Right renal pelvis (tissue), 4 donors: ENCODE data around the gene DMP1. TPM values are rescaled to one million over a fixed set of nuclear protein-coding genes. Genes with fewer than 3 reads are reported as not detected.
A peak's percentile ranks its signal among the peaks of the same experiment; 100 is the strongest.
"Not testable (repeated sequence)": the region's sequence is repeated elsewhere in the genome, so short reads cannot be mapped to it uniquely, and the experiment has no call there.

ENCODE experiments used
- DNase-seq, 4 donors: peaks; one replicate each; pipeline ENCODE4 v3.0.0-alpha.2; 2013; ENCODE audit warnings: low read depth in 4 of 4, low spot score in 3 of 4, missing footprints in 1 of 4
- polyA plus RNA-seq, 4 donors: library from polyadenylated mRNA; unstranded; fragments of 120-200 nt; gene quantifications; one replicate each; pipeline ENCODE4 v1.2.1, GENCODE V29; 2013; ENCODE audit not compliant: insufficient read length in 4 of 4

DMP1 gene
- polyA plus RNA-seq, 4 donors, result 0.01 TPM; not detected in 3

- DNase-seq, result peak in 3 of 4 donors; percentile 20 to 28 (median 23)
Observed at GRCh38 chr4:87679449-87680169, 29.5 kb downstream of the DMP1 start.

GRCh38 chr4:87680271-87680670 lies 30.2 kb downstream of the DMP1 start:
- no peak for DNase-seq

- no peak for DNase-seq
Observed at GRCh38 chr4:87688316-87688715, 38.2 kb downstream of the DMP1 start.

- DNase-seq, result not testable (repeated sequence)
Observed at GRCh38 chr4:87690947-87691346, 40.9 kb downstream of the DMP1 start.

GRCh38 chr4:87692060-87692459 lies 42.0 kb downstream of the DMP1 start:
- not testable (repeated sequence) for DNase-seq

GRCh38 chr4:87697272-87697671 lies 47.2 kb downstream of the DMP1 start:
- DNase-seq, result no peak

GRCh38 chr4:87697945-87698344 lies 47.9 kb downstream of the DMP1 start:
- no peak for DNase-seq

GRCh38 chr4:87698394-87698793 lies 48.3 kb downstream of the DMP1 start:
- DNase-seq, result no peak

GRCh38 chr4:87704001-87704400 lies 53.9 kb downstream of the DMP1 start:
- DNase-seq, result no peak

GRCh38 chr4:87707279-87707918 lies 57.3 kb downstream of the DMP1 start:
- DNase-seq, result no peak

Other genes starting within 250 kb of the DMP1 start
- gene NUDT9, start 227.7 kb upstream of the DMP1 start, polyA plus RNA-seq, result 10 to 100 TPM; 69.1 to 76.6 (median 72.4) TPM
- gene SPARCL1, start 120.9 kb upstream of the DMP1 start, polyA plus RNA-seq, result 10 to 100 TPM; 11.1 to 25.6 (median 14.8) TPM
- gene DSPP, start 41.8 kb upstream of the DMP1 start, polyA plus RNA-seq, result not detected
- gene IBSP, start 149.3 kb downstream of the DMP1 start, polyA plus RNA-seq, result not detected
- gene MEPE, start 182.7 kb downstream of the DMP1 start, polyA plus RNA-seq, result not detected